Measurements from ENCODE around the gene SLC50A1.
"Not testable (repeated sequence)": the region's sequence is repeated elsewhere in the genome, so short reads cannot be mapped to it uniquely, and the experiment has no call there.

Gene SLC50A1

GRCh38 chr1:155116113-155116764 is 19.4 kb upstream of the SLC50A1 start:
- H3K4me3 ChIP-seq (ENCODE audit: insufficient read depth, low read depth, low read length, poor library complexity, severe bottlenecking) = no peak overlapping the region
- no peak overlapping the region for H3K27ac ChIP-seq (ENCODE audit: insufficient read depth, low read length, poor library complexity, severe bottlenecking)
- H3K36me3 ChIP-seq (ENCODE audit: control insufficient read depth, insufficient read depth, low read length) = no peaks in the 10 kb centered on the region
- no peaks in the 10 kb centered on the region for H3K9me3 ChIP-seq (ENCODE audit: control insufficient read depth, low read length)
- no peaks in the 10 kb centered on the region for H3K27me3 ChIP-seq (replicated peaks; ENCODE audit: control insufficient read depth, insufficient read depth, low read length, poor library complexity, severe bottlenecking)
- no peaks in the 10 kb centered on the region for H3K4me1 ChIP-seq (ENCODE audit: control insufficient read depth, insufficient read depth, low read length, poor library complexity, severe bottlenecking)
- no peak for DNase-seq

GRCh38 chr1:155117610-155118009 is 18.0 kb upstream of the SLC50A1 start:
- Histone ChIP-seq H3K27me3 (replicated peaks; ENCODE audit: control insufficient read depth, insufficient read depth, low read length, poor library complexity, severe bottlenecking) (no peaks in the 10 kb centered on the region), H3K4me3 (ENCODE audit: insufficient read depth, low read depth, low read length, poor library complexity, severe bottlenecking) (no peak overlapping the region), H3K4me1 (ENCODE audit: control insufficient read depth, insufficient read depth, low read length, poor library complexity, severe bottlenecking) (no peaks in the 10 kb centered on the region), H3K9me3 (ENCODE audit: control insufficient read depth, low read length) (no peaks in the 10 kb centered on the region), H3K27ac (ENCODE audit: insufficient read depth, low read length, poor library complexity, severe bottlenecking) (no peak overlapping the region), H3K36me3 (ENCODE audit: control insufficient read depth, insufficient read depth, low read length) (no peaks in the 10 kb centered on the region)
- DNase-seq = no peak

- H3K4me3 ChIP-seq (ENCODE audit: insufficient read depth, low read depth, low read length, poor library complexity, severe bottlenecking); H3K27me3 ChIP-seq (replicated peaks; ENCODE audit: control insufficient read depth, insufficient read depth, low read length, poor library complexity, severe bottlenecking); H3K36me3 ChIP-seq (ENCODE audit: control insufficient read depth, insufficient read depth, low read length); DNase-seq; H3K27ac ChIP-seq (ENCODE audit: insufficient read depth, low read length, poor library complexity, severe bottlenecking); H3K4me1 ChIP-seq (ENCODE audit: control insufficient read depth, insufficient read depth, low read length, poor library complexity, severe bottlenecking); H3K9me3 ChIP-seq (ENCODE audit: control insufficient read depth, low read length): not testable (repeated sequence)
Measured at GRCh38 chr1:155118090-155118489, 17.6 kb upstream of the SLC50A1 start.

GRCh38 chr1:155120253-155120652 is 15.4 kb upstream of the SLC50A1 start:
- DNase-seq = no peak
- H3K9me3 ChIP-seq (ENCODE audit: control insufficient read depth, low read length) = no peaks in the 10 kb centered on the region
- no peak overlapping the region for H3K4me3 ChIP-seq (ENCODE audit: insufficient read depth, low read depth, low read length, poor library complexity, severe bottlenecking)
- H3K27me3 ChIP-seq (replicated peaks; ENCODE audit: control insufficient read depth, insufficient read depth, low read length, poor library complexity, severe bottlenecking) = no peaks in the 10 kb centered on the region
- H3K27ac ChIP-seq (ENCODE audit: insufficient read depth, low read length, poor library complexity, severe bottlenecking) = no peak overlapping the region
- no peaks in the 10 kb centered on the region for H3K4me1 ChIP-seq (ENCODE audit: control insufficient read depth, insufficient read depth, low read length, poor library complexity, severe bottlenecking)
- H3K36me3 ChIP-seq (ENCODE audit: control insufficient read depth, insufficient read depth, low read length) = no peaks in the 10 kb centered on the region

- Histone ChIP-seq H3K4me3 (ENCODE audit: insufficient read depth, low read depth, low read length, poor library complexity, severe bottlenecking) (no peak overlapping the region), H3K9me3 (ENCODE audit: control insufficient read depth, low read length) (no peaks in the 10 kb centered on the region), H3K27ac (ENCODE audit: insufficient read depth, low read length, poor library complexity, severe bottlenecking) (no peak overlapping the region), H3K36me3 (ENCODE audit: control insufficient read depth, insufficient read depth, low read length) (no peaks in the 10 kb centered on the region), H3K27me3 (replicated peaks; ENCODE audit: control insufficient read depth, insufficient read depth, low read length, poor library complexity, severe bottlenecking) (no peaks in the 10 kb centered on the region), H3K4me1 (ENCODE audit: control insufficient read depth, insufficient read depth, low read length, poor library complexity, severe bottlenecking) (peaks cover under 1% of the 10 kb centered on the region)
- no peak for DNase-seq
Measured at GRCh38 chr1:155121249-155121648, 14.4 kb upstream of the SLC50A1 start.

- Histone ChIP-seq H3K36me3 (ENCODE audit: control insufficient read depth, insufficient read depth, low read length) (no peaks in the 10 kb centered on the region), H3K27me3 (replicated peaks; ENCODE audit: control insufficient read depth, insufficient read depth, low read length, poor library complexity, severe bottlenecking) (no peaks in the 10 kb centered on the region), H3K9me3 (ENCODE audit: control insufficient read depth, low read length) (no peaks in the 10 kb centered on the region), H3K27ac (ENCODE audit: insufficient read depth, low read length, poor library complexity, severe bottlenecking) (no peak overlapping the region), H3K4me1 (ENCODE audit: control insufficient read depth, insufficient read depth, low read length, poor library complexity, severe bottlenecking) (peaks cover 10% of the 10 kb centered on the region), H3K4me3 (ENCODE audit: insufficient read depth, low read depth, low read length, poor library complexity, severe bottlenecking) (no peak overlapping the region)
- DNase-seq = no peak
Measured at GRCh38 chr1:155122308-155122707, 13.3 kb upstream of the SLC50A1 start.

- no peak overlapping the region for H3K27ac ChIP-seq (ENCODE audit: insufficient read depth, low read length, poor library complexity, severe bottlenecking)
- peaks cover 25% of the 10 kb centered on the region for H3K4me1 ChIP-seq (ENCODE audit: control insufficient read depth, insufficient read depth, low read length, poor library complexity, severe bottlenecking)
- H3K36me3 ChIP-seq (ENCODE audit: control insufficient read depth, insufficient read depth, low read length) = no peaks in the 10 kb centered on the region
- DNase-seq = no peak
- no peak overlapping the region for H3K4me3 ChIP-seq (ENCODE audit: insufficient read depth, low read depth, low read length, poor library complexity, severe bottlenecking)
- H3K27me3 ChIP-seq (replicated peaks; ENCODE audit: control insufficient read depth, insufficient read depth, low read length, poor library complexity, severe bottlenecking) = peaks cover 9% of the 10 kb centered on the region
- no peaks in the 10 kb centered on the region for H3K9me3 ChIP-seq (ENCODE audit: control insufficient read depth, low read length)
Measured at GRCh38 chr1:155123801-155124200, 11.9 kb upstream of the SLC50A1 start.

- H3K4me3 ChIP-seq (ENCODE audit: insufficient read depth, low read depth, low read length, poor library complexity, severe bottlenecking) = no peak overlapping the region
- H3K27ac ChIP-seq (ENCODE audit: insufficient read depth, low read length, poor library complexity, severe bottlenecking) = no peak overlapping the region
- peaks cover 34% of the 10 kb centered on the region for H3K4me1 ChIP-seq (ENCODE audit: control insufficient read depth, insufficient read depth, low read length, poor library complexity, severe bottlenecking)
- peaks cover 9% of the 10 kb centered on the region for H3K27me3 ChIP-seq (replicated peaks; ENCODE audit: control insufficient read depth, insufficient read depth, low read length, poor library complexity, severe bottlenecking)
- H3K36me3 ChIP-seq (ENCODE audit: control insufficient read depth, insufficient read depth, low read length) = no peaks in the 10 kb centered on the region
- H3K9me3 ChIP-seq (ENCODE audit: control insufficient read depth, low read length) = no peaks in the 10 kb centered on the region
- no peak for DNase-seq
Measured at GRCh38 chr1:155124503-155125463, 10.9 kb upstream of the SLC50A1 start.

- H3K9me3 ChIP-seq (ENCODE audit: control insufficient read depth, low read length) = no peaks in the 10 kb centered on the region
- peaks cover 36% of the 10 kb centered on the region for H3K4me1 ChIP-seq (ENCODE audit: control insufficient read depth, insufficient read depth, low read length, poor library complexity, severe bottlenecking)
- no peak overlapping the region for H3K27ac ChIP-seq (ENCODE audit: insufficient read depth, low read length, poor library complexity, severe bottlenecking)
- DNase-seq = no peak
- no peak overlapping the region for H3K4me3 ChIP-seq (ENCODE audit: insufficient read depth, low read depth, low read length, poor library complexity, severe bottlenecking)
- H3K27me3 ChIP-seq (replicated peaks; ENCODE audit: control insufficient read depth, insufficient read depth, low read length, poor library complexity, severe bottlenecking) = peaks cover 9% of the 10 kb centered on the region
- H3K36me3 ChIP-seq (ENCODE audit: control insufficient read depth, insufficient read depth, low read length) = no peaks in the 10 kb centered on the region
Measured at GRCh38 chr1:155125511-155125945, 10.1 kb upstream of the SLC50A1 start.

GRCh38 chr1:155125946-155126555 is 9.6 kb upstream of the SLC50A1 start:
- Histone ChIP-seq H3K9me3 (ENCODE audit: control insufficient read depth, low read length) (no peaks in the 10 kb centered on the region), H3K36me3 (ENCODE audit: control insufficient read depth, insufficient read depth, low read length) (no peaks in the 10 kb centered on the region), H3K27ac (ENCODE audit: insufficient read depth, low read length, poor library complexity, severe bottlenecking) (no peak overlapping the region), H3K27me3 (replicated peaks; ENCODE audit: control insufficient read depth, insufficient read depth, low read length, poor library complexity, severe bottlenecking) (peaks cover 9% of the 10 kb centered on the region), H3K4me3 (ENCODE audit: insufficient read depth, low read depth, low read length, poor library complexity, severe bottlenecking) (no peak overlapping the region), H3K4me1 (ENCODE audit: control insufficient read depth, insufficient read depth, low read length, poor library complexity, severe bottlenecking) (peaks cover 36% of the 10 kb centered on the region)
- no peak for DNase-seq
